OCI-LY1 (cell line): Measurements from ENCODE around the gene SAMD13.

Experiments
- EZH2 ChIP-seq: fragments of 200-600 bp; sonication (generic), shearing (Covaris generic); IDR thresholded peaks from 2 replicates; pipeline ENCODE4 v1.8.0; 2017; ENCODE audit warnings: borderline replicate concordance, mixed run types, mild to moderate bottlenecking, antibody characterized with exemption, low read length, moderate library complexity, mixed read lengths
- TF ChIP-seq, protein P1 (sequence below): fragments of 200-600 bp; sonication (generic), shearing (Covaris generic); IDR thresholded peaks from 2 replicates; pipeline ENCODE4 v1.5.1; 2017; ENCODE audit warnings: mild to moderate bottlenecking, antibody characterized with exemption, low read length, moderate library complexity, mixed read lengths

- TF ChIP-seq, protein P1, sequence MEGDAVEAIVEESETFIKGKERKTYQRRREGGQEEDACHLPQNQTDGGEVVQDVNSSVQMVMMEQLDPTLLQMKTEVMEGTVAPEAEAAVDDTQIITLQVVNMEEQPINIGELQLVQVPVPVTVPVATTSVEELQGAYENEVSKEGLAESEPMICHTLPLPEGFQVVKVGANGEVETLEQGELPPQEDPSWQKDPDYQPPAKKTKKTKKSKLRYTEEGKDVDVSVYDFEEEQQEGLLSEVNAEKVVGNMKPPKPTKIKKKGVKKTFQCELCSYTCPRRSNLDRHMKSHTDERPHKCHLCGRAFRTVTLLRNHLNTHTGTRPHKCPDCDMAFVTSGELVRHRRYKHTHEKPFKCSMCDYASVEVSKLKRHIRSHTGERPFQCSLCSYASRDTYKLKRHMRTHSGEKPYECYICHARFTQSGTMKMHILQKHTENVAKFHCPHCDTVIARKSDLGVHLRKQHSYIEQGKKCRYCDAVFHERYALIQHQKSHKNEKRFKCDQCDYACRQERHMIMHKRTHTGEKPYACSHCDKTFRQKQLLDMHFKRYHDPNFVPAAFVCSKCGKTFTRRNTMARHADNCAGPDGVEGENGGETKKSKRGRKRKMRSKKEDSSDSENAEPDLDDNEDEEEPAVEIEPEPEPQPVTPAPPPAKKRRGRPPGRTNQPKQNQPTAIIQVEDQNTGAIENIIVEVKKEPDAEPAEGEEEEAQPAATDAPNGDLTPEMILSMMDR = no peak
- TF ChIP-seq EZH2 = no peak
Measured at GRCh38 chr1:84280912-84281311, 20.6 kb upstream of the SAMD13 start.
